ENCODE measurements around the gene GSTO2. TPM values are rescaled to one million over a fixed set of nuclear protein-coding genes. Genes with fewer than 3 reads are reported as not detected.

The GSTO2 gene
- total and polyA plus RNA-seq, 2 of the 13 experiments (the other 11 are each of a cell fraction or from before 2014, with no cell fraction given), result 2.1 to 7.9 TPM

DNA sequence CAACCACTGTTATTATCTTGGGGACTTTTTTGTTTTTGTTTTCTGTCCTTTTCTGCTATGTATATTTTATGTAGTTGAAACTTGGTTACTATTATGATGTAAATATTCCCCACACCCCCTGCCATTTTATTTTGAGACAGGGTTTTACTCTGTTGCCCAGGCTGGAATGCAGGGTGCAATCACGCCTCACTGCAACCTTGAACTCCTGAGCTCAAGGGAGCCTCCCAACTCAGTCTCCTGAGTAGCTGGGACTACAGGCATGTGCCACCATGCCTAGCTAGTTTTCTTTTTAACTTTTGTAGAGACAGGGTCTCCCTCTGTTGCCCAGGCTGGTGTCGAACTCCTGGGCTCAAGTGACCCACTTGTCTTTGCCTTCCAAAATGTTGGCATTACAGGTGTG lies 18.0 kb downstream of the GSTO2 start (continued):
- TF ChIP-seq, protein P1, sequence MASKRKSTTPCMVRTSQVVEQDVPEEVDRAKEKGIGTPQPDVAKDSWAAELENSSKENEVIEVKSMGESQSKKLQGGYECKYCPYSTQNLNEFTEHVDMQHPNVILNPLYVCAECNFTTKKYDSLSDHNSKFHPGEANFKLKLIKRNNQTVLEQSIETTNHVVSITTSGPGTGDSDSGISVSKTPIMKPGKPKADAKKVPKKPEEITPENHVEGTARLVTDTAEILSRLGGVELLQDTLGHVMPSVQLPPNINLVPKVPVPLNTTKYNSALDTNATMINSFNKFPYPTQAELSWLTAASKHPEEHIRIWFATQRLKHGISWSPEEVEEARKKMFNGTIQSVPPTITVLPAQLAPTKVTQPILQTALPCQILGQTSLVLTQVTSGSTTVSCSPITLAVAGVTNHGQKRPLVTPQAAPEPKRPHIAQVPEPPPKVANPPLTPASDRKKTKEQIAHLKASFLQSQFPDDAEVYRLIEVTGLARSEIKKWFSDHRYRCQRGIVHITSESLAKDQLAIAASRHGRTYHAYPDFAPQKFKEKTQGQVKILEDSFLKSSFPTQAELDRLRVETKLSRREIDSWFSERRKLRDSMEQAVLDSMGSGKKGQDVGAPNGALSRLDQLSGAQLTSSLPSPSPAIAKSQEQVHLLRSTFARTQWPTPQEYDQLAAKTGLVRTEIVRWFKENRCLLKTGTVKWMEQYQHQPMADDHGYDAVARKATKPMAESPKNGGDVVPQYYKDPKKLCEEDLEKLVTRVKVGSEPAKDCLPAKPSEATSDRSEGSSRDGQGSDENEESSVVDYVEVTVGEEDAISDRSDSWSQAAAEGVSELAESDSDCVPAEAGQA (IDR thresholded peaks at IDR 0.05; ENCODE audit: low read depth), result no peak
- TF ChIP-seq, protein P1 (CRISPR knock-in tag; IDR thresholded peaks at IDR 0.05; ENCODE audit: borderline replicate concordance), result no peak
- no peak for TF ChIP-seq TEAD2 (CRISPR knock-in tag; IDR thresholded peaks at IDR 0.05)
- TF ChIP-seq ZNF205 (CRISPR knock-in tag; IDR thresholded peaks at IDR 0.05), result no peak
- no peak for TF ChIP-seq MAF1 (CRISPR knock-in tag; IDR thresholded peaks at IDR 0.05; ENCODE audit: borderline replicate concordance)
- 0 out of 2 replicates have a peak, but pooled peaks have one; percentile 29 for TF ChIP-seq KDM6A (CRISPR knock-in tag; IDR thresholded peaks at IDR 0.05; ENCODE audit: low read depth)
- TF ChIP-seq AGO1 (IDR thresholded peaks at IDR 0.05; ENCODE audit: low read depth, low read length, poor library complexity, severe bottlenecking), result no peak
- no peak for TF ChIP-seq TCF7L2 (IDR thresholded peaks at IDR 0.05; ENCODE audit: low read depth, low read length)
- no peak for TF ChIP-seq PHF5A (CRISPR knock-in tag; IDR thresholded peaks at IDR 0.05; ENCODE audit: low read depth, unreplicated experiment)
- no peak for TF ChIP-seq ZNF234 (CRISPR knock-in tag; conservative IDR thresholded peaks at IDR 0.05)
- TF ChIP-seq HES4 (CRISPR knock-in tag; IDR thresholded peaks at IDR 0.05; ENCODE audit: borderline replicate concordance), result no peak
- no peak for TF ChIP-seq NR3C1 (CRISPR knock-in tag; IDR thresholded peaks at IDR 0.05)
- TF ChIP-seq TSC22D2 (CRISPR knock-in tag; IDR thresholded peaks at IDR 0.05; ENCODE audit: borderline replicate concordance), result no peak
- TF ChIP-seq ZMYM2 (CRISPR knock-in tag; IDR thresholded peaks at IDR 0.05), result 0 out of 2 replicates have a peak, but pooled peaks have one; percentile 17
- TF ChIP-seq GTF3A (CRISPR knock-in tag; conservative IDR thresholded peaks at IDR 0.05), result no peak
- no peak for TF ChIP-seq TAF1 (CRISPR knock-in tag; IDR thresholded peaks at IDR 0.05)
- 0 out of 2 replicates have a peak, but pooled peaks have one; percentile 46 for TF ChIP-seq PHF21A (CRISPR knock-in tag; IDR thresholded peaks at IDR 0.05)
- no peak for TF ChIP-seq REPIN1 (CRISPR knock-in tag; IDR thresholded peaks at IDR 0.05; ENCODE audit: borderline replicate concordance, low read depth)
- peak; percentile 78 for TF ChIP-seq RARA (CRISPR knock-in tag; IDR thresholded peaks at IDR 0.05)
- TF ChIP-seq, protein P2, sequence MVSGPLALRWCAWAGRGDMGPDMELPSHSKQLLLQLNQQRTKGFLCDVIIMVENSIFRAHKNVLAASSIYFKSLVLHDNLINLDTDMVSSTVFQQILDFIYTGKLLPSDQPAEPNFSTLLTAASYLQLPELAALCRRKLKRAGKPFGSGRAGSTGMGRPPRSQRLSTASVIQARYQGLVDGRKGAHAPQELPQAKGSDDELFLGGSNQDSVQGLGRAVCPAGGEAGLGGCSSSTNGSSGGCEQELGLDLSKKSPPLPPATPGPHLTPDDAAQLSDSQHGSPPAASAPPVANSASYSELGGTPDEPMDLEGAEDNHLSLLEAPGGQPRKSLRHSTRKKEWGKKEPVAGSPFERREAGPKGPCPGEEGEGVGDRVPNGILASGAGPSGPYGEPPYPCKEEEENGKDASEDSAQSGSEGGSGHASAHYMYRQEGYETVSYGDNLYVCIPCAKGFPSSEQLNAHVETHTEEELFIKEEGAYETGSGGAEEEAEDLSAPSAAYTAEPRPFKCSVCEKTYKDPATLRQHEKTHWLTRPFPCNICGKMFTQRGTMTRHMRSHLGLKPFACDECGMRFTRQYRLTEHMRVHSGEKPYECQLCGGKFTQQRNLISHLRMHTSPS (CRISPR knock-in tag; IDR thresholded peaks at IDR 0.05; ENCODE audit: low read depth), result no peak
- TF ChIP-seq BRD4 (CRISPR knock-in tag; IDR thresholded peaks at IDR 0.05), result no peak
- no peak for TF ChIP-seq CTCF (CRISPR knock-in tag; IDR thresholded peaks at IDR 0.05)
- no peak for TF ChIP-seq SP1 (IDR thresholded peaks at IDR 0.05)
- no peak for TF ChIP-seq SP1 (CRISPR knock-in tag; IDR thresholded peaks at IDR 0.05)

All from HepG2 (cell line).